Measurements from ENCODE around the gene ITGAD.

ITGAD gene

GRCh38 chr16:31365131-31365865 is 27.8 kb upstream of the ITGAD start:
- no peak for DNase-seq (ENCODE audit: low read depth)

- no peak for DNase-seq (ENCODE audit: low read depth)
Measured at GRCh38 chr16:31367853-31368252, 25.3 kb upstream of the ITGAD start.

- no peak for DNase-seq (ENCODE audit: low read depth)
Measured at GRCh38 chr16:31371008-31371407, 22.1 kb upstream of the ITGAD start.

- no peak for DNase-seq (ENCODE audit: low read depth)
Measured at GRCh38 chr16:31371619-31372484, 21.3 kb upstream of the ITGAD start.

- DNase-seq (ENCODE audit: low read depth), result no peak
Measured at GRCh38 chr16:31373235-31373634, 19.9 kb upstream of the ITGAD start.

GRCh38 chr16:31375231-31375630 is 17.9 kb upstream of the ITGAD start:
- no peak for DNase-seq (ENCODE audit: low read depth)

- no peak for DNase-seq (ENCODE audit: low read depth)
Measured at GRCh38 chr16:31376705-31377104, 16.4 kb upstream of the ITGAD start.

GRCh38 chr16:31377210-31377903 is 15.8 kb upstream of the ITGAD start:
- no peak for DNase-seq (ENCODE audit: low read depth)

GRCh38 chr16:31380201-31380600 is 12.9 kb upstream of the ITGAD start:
- DNase-seq (ENCODE audit: low read depth), result no peak

- no peak for DNase-seq (ENCODE audit: low read depth)
Measured at GRCh38 chr16:31382485-31383161, 10.5 kb upstream of the ITGAD start.

GRCh38 chr16:31385680-31386079 is 7.5 kb upstream of the ITGAD start:
- DNase-seq (ENCODE audit: low read depth), result no peak

GRCh38 chr16:31386157-31386984 is 6.8 kb upstream of the ITGAD start:
- DNase-seq (ENCODE audit: low read depth), result no peak

GRCh38 chr16:31388535-31388934 is 4.6 kb upstream of the ITGAD start:
- DNase-seq (ENCODE audit: low read depth), result no peak

- no peak for DNase-seq (ENCODE audit: low read depth)
Measured at GRCh38 chr16:31390504-31391041, 2.6 kb upstream of the ITGAD start.

- DNase-seq (ENCODE audit: low read depth), result no peak
Measured at GRCh38 chr16:31395647-31396046, 2.5 kb downstream of the ITGAD start.

GRCh38 chr16:31397096-31397660 is 4.0 kb downstream of the ITGAD start:
- no peak for DNase-seq (ENCODE audit: low read depth)

- DNase-seq (ENCODE audit: low read depth), result no peak
Measured at GRCh38 chr16:31397701-31398100, 4.6 kb downstream of the ITGAD start.

GRCh38 chr16:31400191-31400590 is 7.1 kb downstream of the ITGAD start:
- no peak for DNase-seq (ENCODE audit: low read depth)

GRCh38 chr16:31401436-31401835 is 8.3 kb downstream of the ITGAD start:
- DNase-seq (ENCODE audit: low read depth), result no peak

- no peak for DNase-seq (ENCODE audit: low read depth)
Measured at GRCh38 chr16:31402687-31403086, 9.6 kb downstream of the ITGAD start.

Data from GM04503 (cell line).